ENCODE data around the gene JPH3. TPM values are rescaled to one million over a fixed set of nuclear protein-coding genes. Genes with fewer than 3 reads are reported as not detected.

The JPH3 gene
- total and polyA plus RNA-seq, 2 experiments from 2014 or later: 1.8 to 4.8 TPM

GRCh38 chr16:87662254-87663204 lies 60.2 kb downstream of the JPH3 start:
- WGBS (ENCODE audit: low lambda C conversion rate, missing lambda C conversion rate): 85% methylated on average over 25 of the region's 25 CpGs

GRCh38 chr16:87664792-87665191 lies 62.5 kb downstream of the JPH3 start:
- Histone ChIP-seq H3K79me2 (no peaks in the 10 kb centered on the region), H2AFZ (no peak overlapping the region), H3K27ac (no peak overlapping the region), H3K9me3 (ENCODE audit: low read depth) (no peaks in the 10 kb centered on the region), H3K9me2 (replicated peaks; ENCODE audit: insufficient read depth) (no peaks in the 10 kb centered on the region), H4K20me1 (ENCODE audit: insufficient read depth, poor library complexity, severe bottlenecking) (no peaks in the 10 kb centered on the region), H3K4me3 (no peak overlapping the region), H3K4me2 (no peak overlapping the region), H3K4me1 (ENCODE audit: insufficient read depth) (no peaks in the 10 kb centered on the region), H3K27me3 (no peaks in the 10 kb centered on the region), H3K36me3 (replicated peaks; ENCODE audit: insufficient read depth, low read depth) (no peaks in the 10 kb centered on the region)
- WGBS (ENCODE audit: low lambda C conversion rate, missing lambda C conversion rate): 92% methylated on average over 11 of the region's 11 CpGs
- no peak for DNase-seq (ENCODE audit: low spot score)
- TF ChIP-seq EZH2phosphoT487 (IDR thresholded peaks at IDR 0.05; ENCODE audit: low read depth, severe bottlenecking, unreplicated experiment): no peak
- no peak for TF ChIP-seq EZH2 (IDR thresholded peaks at IDR 0.05; ENCODE audit: borderline replicate concordance)
- no peak for TF ChIP-seq CTCF (IDR thresholded peaks at IDR 0.05; ENCODE audit: poor library complexity)

More at GRCh38 chr16:87662254-87663204, 60.2 kb downstream of the JPH3 start:
- Histone ChIP-seq H3K27ac (no peak overlapping the region), H3K4me2 (no peak overlapping the region), H3K4me3 (no peak overlapping the region), H3K9me3 (ENCODE audit: low read depth) (no peaks in the 10 kb centered on the region), H4K20me1 (ENCODE audit: insufficient read depth, poor library complexity, severe bottlenecking) (no peaks in the 10 kb centered on the region), H3K27me3 (no peaks in the 10 kb centered on the region), H2AFZ (no peak overlapping the region), H3K9me2 (replicated peaks; ENCODE audit: insufficient read depth) (no peaks in the 10 kb centered on the region), H3K4me1 (ENCODE audit: insufficient read depth) (no peaks in the 10 kb centered on the region), H3K79me2 (no peaks in the 10 kb centered on the region), H3K36me3 (replicated peaks; ENCODE audit: insufficient read depth, low read depth) (no peaks in the 10 kb centered on the region)
- DNase-seq (ENCODE audit: low spot score): no peak
- no peak for TF ChIP-seq CTCF (IDR thresholded peaks at IDR 0.05; ENCODE audit: poor library complexity)
- TF ChIP-seq EZH2phosphoT487 (IDR thresholded peaks at IDR 0.05; ENCODE audit: low read depth, severe bottlenecking, unreplicated experiment): no peak
- no peak for TF ChIP-seq EZH2 (IDR thresholded peaks at IDR 0.05; ENCODE audit: borderline replicate concordance)

GRCh38 chr16:87665193-87665592 lies 62.9 kb downstream of the JPH3 start:
- Histone ChIP-seq H3K27me3 (no peaks in the 10 kb centered on the region), H3K4me1 (ENCODE audit: insufficient read depth) (no peaks in the 10 kb centered on the region), H3K4me2 (no peak overlapping the region), H3K36me3 (replicated peaks; ENCODE audit: insufficient read depth, low read depth) (no peaks in the 10 kb centered on the region), H3K27ac (no peak overlapping the region), H3K4me3 (no peak overlapping the region), H3K9me2 (replicated peaks; ENCODE audit: insufficient read depth) (no peaks in the 10 kb centered on the region), H4K20me1 (ENCODE audit: insufficient read depth, poor library complexity, severe bottlenecking) (no peaks in the 10 kb centered on the region), H3K79me2 (no peaks in the 10 kb centered on the region), H2AFZ (no peak overlapping the region), H3K9me3 (ENCODE audit: low read depth) (no peaks in the 10 kb centered on the region)
- 93% methylated on average over 15 of the region's 15 CpGs for WGBS (ENCODE audit: low lambda C conversion rate, missing lambda C conversion rate)
- TF ChIP-seq EZH2 (IDR thresholded peaks at IDR 0.05; ENCODE audit: borderline replicate concordance) (no peak), CTCF (IDR thresholded peaks at IDR 0.05; ENCODE audit: poor library complexity) (no peak), EZH2phosphoT487 (IDR thresholded peaks at IDR 0.05; ENCODE audit: low read depth, severe bottlenecking, unreplicated experiment) (no peak)
- no peak for DNase-seq (ENCODE audit: low spot score)
